H9 (cell line): ENCODE data around the gene EVI2A. TPM values are rescaled to one million over a fixed set of nuclear protein-coding genes. Genes with fewer than 3 reads are reported as not detected.

ENCODE experiments used
- DNase-seq: peaks from one replicate; pipeline ENCODE4 v3.0.0-alpha.2; 2017
- H2AFZ ChIP-seq: one replicate; pipeline ENCODE4 v1.6.1; 2013; ENCODE audit warnings: mild to moderate bottlenecking, low read length, control low read depth, moderate library complexity
- H2AK5ac ChIP-seq: 2 replicates; pipeline ENCODE4 v1.6.1; 2013; ENCODE audit warnings: low read length, control low read depth, mixed read lengths; ENCODE audit not compliant: insufficient read length
- H2BK120ac ChIP-seq: one replicate; pipeline ENCODE4 v1.6.1; 2013; ENCODE audit warnings: low read depth, mild to moderate bottlenecking, low read length, control low read depth, inconsistent platforms; ENCODE audit not compliant: poor library complexity, severe bottlenecking
- H2BK12ac ChIP-seq: 2 replicates; pipeline ENCODE4 v1.6.1; 2013; ENCODE audit warnings: low read length, control low read depth, mixed read lengths, low read depth; ENCODE audit not compliant: insufficient read length
- H2BK15ac ChIP-seq: 2 replicates; pipeline ENCODE4 v1.6.1; 2013; ENCODE audit warnings: low read depth, low read length, control low read depth
- H2BK20ac ChIP-seq: one replicate; pipeline ENCODE4 v1.6.1; 2013; ENCODE audit warnings: low read depth, mild to moderate bottlenecking, low read length, control low read depth, inconsistent platforms; ENCODE audit not compliant: poor library complexity, severe bottlenecking
- H2BK5ac ChIP-seq: 2 replicates; pipeline ENCODE4 v1.6.1; 2013; ENCODE audit warnings: low read length, control low read depth, mixed read lengths; ENCODE audit not compliant: insufficient read length
- H3K14ac ChIP-seq: 2 replicates; pipeline ENCODE4 v1.6.1; 2013; ENCODE audit warnings: low read length, control low read depth; ENCODE audit not compliant: insufficient read depth
- H3K18ac ChIP-seq: 2 replicates; pipeline ENCODE4 v1.6.1; 2013; ENCODE audit warnings: low read depth, mild to moderate bottlenecking, mixed read lengths, low read length, control low read depth; ENCODE audit not compliant: insufficient read length
- H3K23ac ChIP-seq: 2 replicates; pipeline ENCODE4 v1.6.1; 2013; ENCODE audit warnings: low read length, control low read depth, mixed read lengths, low read depth; ENCODE audit not compliant: insufficient read length
- H3K23me2 ChIP-seq: 2 replicates; pipeline ENCODE4 v1.6.1; 2013; ENCODE audit warnings: low read depth, mild to moderate bottlenecking, mixed read lengths, low read length, control low read depth; ENCODE audit not compliant: insufficient read length, poor library complexity, severe bottlenecking
- H3K27ac ChIP-seq: 2 replicates; pipeline ENCODE4 v1.5.1; 2013; ENCODE audit warnings: low read length, control low read depth, mixed read lengths, low read depth; ENCODE audit not compliant: insufficient read length
- H3K27me3 ChIP-seq: 2 replicates; pipeline ENCODE4 v1.6.1; 2013; ENCODE audit warnings: low read length, control low read depth, inconsistent platforms; ENCODE audit not compliant: insufficient read depth
- H3K4ac ChIP-seq: 2 replicates; pipeline ENCODE4 v1.6.1; 2013; ENCODE audit warnings: low read depth, mild to moderate bottlenecking, control low read depth, inconsistent platforms, low read length, moderate library complexity
- H3K4me1 ChIP-seq: 2 replicates; pipeline ENCODE4 v1.6.1; 2013; ENCODE audit warnings: low read length, control low read depth, inconsistent platforms; ENCODE audit not compliant: insufficient read depth
- H3K4me2 ChIP-seq: 2 replicates; pipeline ENCODE4 v1.6.1; 2013; ENCODE audit warnings: low read length, control low read depth, mixed read lengths; ENCODE audit not compliant: insufficient read length, insufficient read depth
- H3K56ac ChIP-seq: 2 replicates; pipeline ENCODE4 v1.6.1; 2013; ENCODE audit warnings: low read depth, mild to moderate bottlenecking, mixed read lengths, low read length, control low read depth; ENCODE audit not compliant: insufficient read length
- H3K79me1 ChIP-seq: 2 replicates; pipeline ENCODE4 v1.6.1; 2013; ENCODE audit warnings: low read depth, mild to moderate bottlenecking, moderate library complexity, low read length, control low read depth, inconsistent platforms; ENCODE audit not compliant: insufficient read depth, poor library complexity, severe bottlenecking
- H3K79me2 ChIP-seq: 2 replicates; pipeline ENCODE4 v1.6.1; 2013; ENCODE audit warnings: low read length, control low read depth, inconsistent platforms; ENCODE audit not compliant: insufficient read depth
- H3K9ac ChIP-seq: 2 replicates; pipeline ENCODE4 v1.6.1; 2013; ENCODE audit warnings: low read length, control low read depth, mixed read lengths; ENCODE audit not compliant: insufficient read length; ENCODE audit errors: extremely low read depth
- H3K9me3 ChIP-seq: one replicate; pipeline ENCODE4 v1.6.1; 2013; ENCODE audit warnings: low read depth, low read length, inconsistent platforms; ENCODE audit not compliant: control insufficient read depth
- H3T11ph ChIP-seq: one replicate; pipeline ENCODE4 v1.6.1; 2013; ENCODE audit warnings: mild to moderate bottlenecking, low read length, control low read depth, inconsistent platforms
- H4K20me1 ChIP-seq: one replicate; pipeline ENCODE4 v1.6.1; 2013; ENCODE audit not compliant: control insufficient read depth, insufficient read length, insufficient read depth
- H4K5ac ChIP-seq: 2 replicates; pipeline ENCODE4 v1.6.1; 2013; ENCODE audit warnings: low read depth, mild to moderate bottlenecking, mixed read lengths, low read length, control low read depth; ENCODE audit not compliant: insufficient read length
- H4K8ac ChIP-seq: replicated peaks from 2 replicates; pipeline ENCODE4 v1.6.1; 2013; ENCODE audit warnings: low read length, control low read depth, mixed read lengths, low read depth; ENCODE audit not compliant: insufficient read length
- H4K91ac ChIP-seq: 2 replicates; pipeline ENCODE4 v1.6.1; 2013; ENCODE audit warnings: low read depth, mild to moderate bottlenecking, moderate library complexity, mixed read lengths, low read length, control low read depth; ENCODE audit not compliant: insufficient read length
- H3K27ac Mint-ChIP-seq, 3 experiments: 2 replicates in 2 of 3; 3 replicates in 1 of 3; pipeline ENCODE4 v1.8.0; 2020 to 2021; ENCODE audit warnings: mixed read lengths in 3 of 3, mild to moderate bottlenecking in 1 of 3, moderate library complexity in 1 of 3
- H3K27me3 Mint-ChIP-seq: 2 replicates; pipeline ENCODE4 v1.8.0; 2021; ENCODE audit warnings: low read depth, mild to moderate bottlenecking, moderate library complexity, mixed read lengths
- H3K36me3 Mint-ChIP-seq, 3 experiments: 2 replicates in 2 of 3; 3 replicates in 1 of 3; pipeline ENCODE4 v1.8.0; 2020 to 2021; ENCODE audit warnings: low read depth in 3 of 3, mixed read lengths in 3 of 3; ENCODE audit not compliant: insufficient read depth in 1 of 3
- H3K4me1 Mint-ChIP-seq, 2 experiments: 2 replicates each; pipeline ENCODE4 v1.8.0; 2020; ENCODE audit warnings: mixed read lengths in 2 of 2
- H3K4me3 Mint-ChIP-seq, 2 experiments: 2 replicates in 1 of 2; 3 replicates in 1 of 2; pipeline ENCODE4 v1.8.0; 2020 to 2021; ENCODE audit warnings: mild to moderate bottlenecking in 2 of 2, mixed read lengths in 2 of 2, moderate library complexity in 1 of 2
- H3K9me3 Mint-ChIP-seq, 2 experiments: 2 replicates in 1 of 2; 3 replicates in 1 of 2; pipeline ENCODE4 v1.8.0; 2020; ENCODE audit warnings: mild to moderate bottlenecking in 2 of 2, mixed read lengths in 2 of 2, moderate library complexity in 1 of 2
- WGBS: extraction: QIAGEN DNeasy Blood & Tissue Kit; methylation state at CpG from one replicate; pipeline ENCODE4 v1.1.7; 2013; ENCODE audit warnings: missing lambda C conversion rate, low lambda C conversion rate, mixed read lengths; ENCODE audit not compliant: insufficient read length; ENCODE audit errors: extremely low coverage; 5-methylcytosine and 5-hydroxymethylcytosine counted together
- total RNA-seq: library from RNA; stranded (reverse); gene quantifications from 2 replicates; pipeline ENCODE4 v1.2.1, GENCODE V29; 2021
- TF ChIP-seq, protein P1 (sequence below): fragments of 200-600 bp; sonication (generic); conservative IDR thresholded peaks from 3 replicates; pipeline ENCODE4 v1.8.0; 2021; ENCODE audit warnings: antibody characterized with exemption, mild to moderate bottlenecking

Gene EVI2A
- total RNA-seq, 1 experiment from 2014 or later: not detected

DNA sequence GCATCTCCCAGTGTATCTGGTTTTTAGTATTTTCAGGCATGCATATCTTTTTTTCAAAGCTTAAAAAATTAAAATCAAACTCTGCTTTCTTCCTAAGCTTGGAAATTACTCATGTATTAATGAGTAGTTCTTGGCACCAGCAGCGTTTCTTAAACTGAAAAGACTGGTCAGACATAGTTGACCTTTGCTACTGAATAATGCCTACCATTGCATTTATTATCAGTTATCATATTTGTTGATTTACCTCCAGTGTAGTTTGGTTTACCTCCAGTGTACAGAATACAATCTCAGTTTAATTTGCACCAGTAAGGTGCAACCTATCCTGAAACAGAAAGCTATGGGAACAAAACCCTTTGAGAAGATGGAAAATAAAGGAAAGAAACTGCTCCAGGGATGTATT lies 34.5 kb upstream of the EVI2A start:
- Histone ChIP-seq H3K79me2 (no peaks in the 10 kb centered on the region), H3K9me3 (no peaks in the 10 kb centered on the region), H3K14ac (no peak overlapping the region), H2BK15ac (no peak overlapping the region), H4K20me1 (no peaks in the 10 kb centered on the region), H2BK12ac (no peak overlapping the region), H3K4me1 (no peaks in the 10 kb centered on the region), H3K9ac (no peak overlapping the region), H3K18ac (no peak overlapping the region), H3K4me2 (no peak overlapping the region), H2BK20ac (no peak overlapping the region), H3K79me1 (no peaks in the 10 kb centered on the region), H2BK120ac (no peak overlapping the region), H3K23me2 (no peaks in the 10 kb centered on the region), H3K27ac (no peak overlapping the region), H3K23ac (no peak overlapping the region), H4K91ac (no peak overlapping the region), H3K56ac (no peak overlapping the region), H4K5ac (no peak overlapping the region), H3T11ph (no peak overlapping the region), H3K27me3 (no peaks in the 10 kb centered on the region), H3K4ac (no peak overlapping the region), H4K8ac (no peak overlapping the region), H2AFZ (no peak overlapping the region), H2BK5ac (no peak overlapping the region), H2AK5ac (no peak overlapping the region)
- WGBS: no CpG with 5 or more reads among the region's 1 CpG
- Mint-ChIP-seq H3K27ac (no peak overlapping the region), H3K9me3 (no peaks in the 10 kb centered on the region; a peak in 1 of 5 replicates), H3K27me3 (no peaks in the 10 kb centered on the region), H3K4me1 (no peaks in the 10 kb centered on the region), H3K36me3 (peaks cover 2 to 45% (median 19%) of the 10 kb centered on the region in 3 experiments; a peak in 6 of 7 replicates), H3K4me3 (no peak overlapping the region)
- DNase-seq: no peak
- TF ChIP-seq, protein P1, sequence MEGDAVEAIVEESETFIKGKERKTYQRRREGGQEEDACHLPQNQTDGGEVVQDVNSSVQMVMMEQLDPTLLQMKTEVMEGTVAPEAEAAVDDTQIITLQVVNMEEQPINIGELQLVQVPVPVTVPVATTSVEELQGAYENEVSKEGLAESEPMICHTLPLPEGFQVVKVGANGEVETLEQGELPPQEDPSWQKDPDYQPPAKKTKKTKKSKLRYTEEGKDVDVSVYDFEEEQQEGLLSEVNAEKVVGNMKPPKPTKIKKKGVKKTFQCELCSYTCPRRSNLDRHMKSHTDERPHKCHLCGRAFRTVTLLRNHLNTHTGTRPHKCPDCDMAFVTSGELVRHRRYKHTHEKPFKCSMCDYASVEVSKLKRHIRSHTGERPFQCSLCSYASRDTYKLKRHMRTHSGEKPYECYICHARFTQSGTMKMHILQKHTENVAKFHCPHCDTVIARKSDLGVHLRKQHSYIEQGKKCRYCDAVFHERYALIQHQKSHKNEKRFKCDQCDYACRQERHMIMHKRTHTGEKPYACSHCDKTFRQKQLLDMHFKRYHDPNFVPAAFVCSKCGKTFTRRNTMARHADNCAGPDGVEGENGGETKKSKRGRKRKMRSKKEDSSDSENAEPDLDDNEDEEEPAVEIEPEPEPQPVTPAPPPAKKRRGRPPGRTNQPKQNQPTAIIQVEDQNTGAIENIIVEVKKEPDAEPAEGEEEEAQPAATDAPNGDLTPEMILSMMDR: no peak
